GM12878 (cell line): ENCODE measurements around the gene TRAF3. TPM values are rescaled to one million over a fixed set of nuclear protein-coding genes. Genes with fewer than 3 reads are reported as not detected.

Source experiments
- ATAC-seq: fragments of 200-7000 bp; cut with Tn5 transposase; 3 replicates; pipeline ENCODE4 v1.9.1; 2020; ENCODE audit warnings: mild to moderate bottlenecking, moderate library complexity
- BruUV-seq: library from RNA; stranded (reverse); fragments of 400-500 nt; replicated peaks from 2 replicates; lab custom pipeline; 2021; lab: Mats Ljungman, UMichigan
- CTCF ChIA-PET: fragments of 300-600 bp; sonication (Branson Sonifier 250); formaldehyde crosslinking; extraction: SDS; loops from one replicate; lab custom pipeline; 2021; ENCODE audit warnings: inconsistent platforms; lab: Yijun Ruan, JAX
- POLR2A ChIA-PET: fragments of 350-600 bp; formaldehyde crosslinking; extraction: SDS; loops from one replicate; lab custom pipeline; 2021; ENCODE audit warnings: inconsistent platforms; lab: Charles Lee
- RAD21 ChIA-PET: fragments of 300-600 bp; sonication (Branson Sonifier 250); formaldehyde crosslinking; loops from one replicate; lab custom pipeline; 2023; ENCODE audit warnings: antibody characterized with exemption; ENCODE audit not compliant: unreplicated experiment; lab: Charles Lee
- SMC1A ChIA-PET: fragments of 300-600 bp; sonication (Branson Sonifier 250); formaldehyde crosslinking; loops from one replicate; lab custom pipeline; 2023; ENCODE audit not compliant: unreplicated experiment, uncharacterized antibody; lab: Charles Lee
- DNase-seq: peaks from one replicate; pipeline ENCODE4 v3.0.0-alpha.2; 2011; ENCODE audit warnings: low read depth, low spot score
- FAIRE-seq: peaks from 3 replicates; lab custom pipeline; 2011; peaks lifted over from hg19 to GRCh38; lab: Jason Lieb, UNC
- H2AFZ ChIP-seq: 2 replicates; pipeline ENCODE4 v1.6.0; 2011; ENCODE audit warnings: low read depth, low read length, control low read depth; ENCODE audit not compliant: control insufficient read depth
- H3K27ac ChIP-seq: 2 replicates; pipeline ENCODE4 v1.5.1; 2011; ENCODE audit warnings: control low read depth; ENCODE audit not compliant: control insufficient read depth, insufficient read depth
- H3K27me3 ChIP-seq, 2 experiments: replicated peaks in 1 of 2; 2 replicates each; pipeline versions ENCODE4 v1.6.0 to v1.6.1; 2011; ENCODE audit warnings: low read length in 1 of 2; ENCODE audit not compliant: control insufficient read depth in 2 of 2, insufficient read depth in 2 of 2
- H3K36me3 ChIP-seq, 2 experiments: 2 replicates each; pipeline ENCODE4 v1.5.1; 2011; ENCODE audit warnings: low read length in 1 of 2; ENCODE audit not compliant: control insufficient read depth in 2 of 2, insufficient read depth in 2 of 2
- H3K4me1 ChIP-seq: 2 replicates; pipeline ENCODE4 v1.6.1; 2011; ENCODE audit warnings: mild to moderate bottlenecking, low read length, moderate library complexity, mixed read lengths; ENCODE audit not compliant: control insufficient read depth, insufficient read depth
- H3K4me2 ChIP-seq: 2 replicates; pipeline ENCODE4 v1.6.0; 2011; ENCODE audit warnings: control low read depth; ENCODE audit not compliant: control insufficient read depth, insufficient read depth
- H3K4me3 ChIP-seq: fragments of 200-600 bp; sonication (generic); 2 replicates; pipeline ENCODE4 v1.5.1; 2016
- H3K79me2 ChIP-seq: 2 replicates; pipeline ENCODE4 v1.6.0; 2011; ENCODE audit warnings: low read length; ENCODE audit not compliant: control insufficient read depth, insufficient read depth
- H3K9ac ChIP-seq: 2 replicates; pipeline ENCODE4 v1.8.0; 2011; ENCODE audit warnings: low read length, control low read depth, mixed read lengths; ENCODE audit not compliant: control insufficient read depth, insufficient read depth
- H3K9me3 ChIP-seq: replicated peaks from 3 replicates; pipeline ENCODE4 v1.5.1; 2011; ENCODE audit warnings: mild to moderate bottlenecking, low read length; ENCODE audit not compliant: control insufficient read depth, insufficient read depth
- H4K20me1 ChIP-seq: 2 replicates; pipeline ENCODE4 v1.6.0; 2011; ENCODE audit not compliant: control insufficient read depth, insufficient read depth
- BHLHE40 ChIP-seq, 2 experiments: fragments of 450-650 bp in 1 of 2; IDR thresholded peaks; 2 replicates each; pipeline ENCODE4 v1.6.1; 2011 to 2017; ENCODE audit warnings: low read depth in 2 of 2, borderline replicate concordance in 1 of 2, improper control_type of control experiment in 1 of 2, low read length in 1 of 2, mild to moderate bottlenecking in 1 of 2
- BRCA1 ChIP-seq: IDR thresholded peaks from 2 replicates; pipeline ENCODE4 v1.6.1; 2011; ENCODE audit warnings: low read depth, low read length, improper control_type of control experiment
- SMARCA5 ChIP-seq: fragments of 450-650 bp; IDR thresholded peaks from 2 replicates; pipeline ENCODE4 v1.6.1; 2017; ENCODE audit warnings: mild to moderate bottlenecking
- ZBTB40 ChIP-seq: fragments of 450-650 bp; IDR thresholded peaks from 2 replicates; pipeline ENCODE4 v1.6.1; 2016; ENCODE audit warnings: mild to moderate bottlenecking, moderate library complexity, borderline replicate concordance
- WGBS: methylation state at CpG from one replicate; pipeline ENCODE4 v1.1.6; 2016; ENCODE audit warnings: low lambda C conversion rate; ENCODE audit not compliant: insufficient replicate concordance, insufficient coverage; ENCODE audit errors: missing lambda C conversion rate; 5-methylcytosine and 5-hydroxymethylcytosine counted together
- in situ Hi-C: fragments of 300-500 bp; cut with MboI; formaldehyde crosslinking; loops from 9 replicates; pipeline ENCODE4 v1.14.3; 2018; ENCODE audit warnings: mixed read lengths
- intact Hi-C: fragments of 100-400 bp; cut with micrococcal nuclease; formaldehyde crosslinking; loops from one replicate; pipeline ENCODE4 v1.14.2; 2022; ENCODE audit not compliant: unreplicated experiment
- polyA plus RNA-seq, 11 experiments: library from polyadenylated mRNA; depleted of rRNA in 4 of 11; unstranded in 6 of 11; stranded (reverse) in 5 of 11; fragments of >200 nt; fragmentation: Nextera tagmentation in 4 of 11; fragmentation: Illumina TruSeq in 1 of 11; extraction: Ambion mirVana in 4 of 11; extraction: Trizol in 1 of 11; gene quantifications; 1 replicate in 1 of 11; 2 replicates in 10 of 11; pipeline versions ENCODE4 v1.2.1 to v1.2.3, GENCODE V29; 2011 to 2016; ENCODE audit warnings: inconsistent platforms in 2 of 11, missing spikeins in 2 of 11, low read depth in 1 of 11
- total RNA-seq, 4 experiments: library from RNA; depleted of rRNA in 3 of 4; stranded (reverse); fragments of >200 nt in 3 of 4; fragmentation: Illumina TruSeq in 1 of 4; extraction: Trizol in 1 of 4; gene quantifications; 2 replicates each; pipeline versions ENCODE4 v1.2.1 to v1.2.3, GENCODE V29; 2013 to 2021

The TRAF3 gene
- total and polyA plus RNA-seq, 10 of the 15 experiments (the other 5 are each of a cell fraction or from before 2014, with no cell fraction given): 3.0 to 70.1 (median 36.5) TPM

GRCh38 chr14:102823546-102823945, 46.3 kb downstream of the TRAF3 start:
- Histone ChIP-seq H3K9ac (no peak overlapping the region), H3K79me2 (peaks cover 97% of the 10 kb centered on the region), H2AFZ (no peak overlapping the region), H3K4me1 (peaks cover 43% of the 10 kb centered on the region), H3K27ac (peak overlapping the region; percentile 85; the same call in 1 of the 2 replicates), H3K4me2 (peak overlapping the region; percentile 86; the same call in 1 of the 2 replicates), H3K9me3 (no peaks in the 10 kb centered on the region), H3K36me3 (peaks cover 6 to 16% of the 10 kb centered on the region in 2 experiments; a peak in 3 of 4 replicates), H3K4me3 (no peak overlapping the region), H4K20me1 (peaks cover 7% of the 10 kb centered on the region; the same call in 1 of the 2 replicates), H3K27me3 (no peaks in the 10 kb centered on the region)
- ATAC-seq (no peak), DNase-seq (no peak), FAIRE-seq (no peak)
- in situ Hi-C loops: no loop called here
- TF ChIP-seq BHLHE40 (IDR thresholded peaks at IDR 0.05; ENCODE audit: borderline replicate concordance in 1 of 2, low read depth in 2 of 2, low read length in 1 of 2) (no peak), BRCA1 (no peak), ZBTB40 (0 out of 2 replicates have a peak, but pooled peaks have one; percentile 60), SMARCA5 (no peak)
- POLR2A ChIA-PET: interaction anchor here (1.0 kb wide), 1 partner anchor 12 kb away, joined by 3 read pairs; no protein-coding TSS in a partner anchor
- SMC1A ChIA-PET: interaction anchor here (7.6 kb wide), 1 partner anchor 39 kb away, joined by 99 read pairs; no protein-coding TSS in a partner anchor
- RAD21 ChIA-PET: interaction anchor here (1.0 kb wide), 1 partner anchor 41 kb away, joined by 5 read pairs; no protein-coding TSS in a partner anchor
- intact Hi-C loops: no loop called here
- CTCF ChIA-PET: no interaction called here
- 54% methylated on average over 5 of the region's 5 CpGs for WGBS
- no TSS peak for BruUV-seq
